ENCODE measurements around the gene LIN28A.

The LIN28A gene

GRCh38 chr1:26388791-26389445 is 21.7 kb upstream of the LIN28A start:
- no peak for DNase-seq

- DNase-seq: no peak
These were observed 20.9 kb upstream of the LIN28A start for GRCh38 chr1:26389604-26390247.

DNA sequence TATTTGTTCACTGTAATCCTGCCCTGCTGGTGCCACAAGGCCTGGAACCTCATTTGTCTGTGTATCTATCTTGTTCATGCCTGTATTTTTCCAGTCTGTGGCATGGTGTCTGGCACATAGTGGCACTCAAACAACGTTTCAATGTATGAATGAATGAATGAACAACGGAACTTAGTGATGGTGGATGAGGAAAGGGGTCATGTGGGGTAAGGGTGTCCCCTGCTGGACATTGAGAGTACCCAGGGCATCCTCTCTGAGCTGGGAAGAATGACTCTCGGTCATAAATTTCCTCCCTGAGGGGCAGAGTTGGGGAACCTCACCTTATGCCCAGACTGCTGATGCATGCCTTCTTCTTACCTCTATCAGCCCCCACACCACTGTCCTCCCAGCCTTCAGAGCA is 19.2 kb upstream of the LIN28A start:
- DNase-seq: no peak

DNA sequence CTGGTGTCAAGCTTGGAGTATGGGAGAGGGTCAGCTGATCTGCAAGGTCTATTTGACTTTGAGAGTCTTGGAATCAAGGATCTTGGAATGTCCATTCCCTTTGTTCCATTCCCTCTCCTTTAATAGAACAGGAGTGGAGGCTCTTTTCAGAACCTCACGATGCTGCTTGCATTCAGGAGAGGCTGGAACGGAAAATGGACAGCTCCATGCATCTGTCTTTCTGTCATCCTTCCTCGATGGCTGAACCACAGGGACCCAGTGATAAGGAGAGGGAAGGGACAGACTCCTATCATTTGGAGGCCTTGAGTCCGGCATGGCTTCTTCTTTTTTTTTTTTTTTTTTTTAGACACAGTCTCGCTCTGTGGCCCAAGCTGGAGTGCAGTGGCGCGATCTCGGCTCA is 14.9 kb upstream of the LIN28A start:
- no peak for DNase-seq

- DNase-seq: no peak
These were observed 11.6 kb upstream of the LIN28A start for GRCh38 chr1:26399034-26399433.

GRCh38 chr1:26401891-26402290 is 8.7 kb upstream of the LIN28A start:
- DNase-seq: no peak

- DNase-seq: no peak
These were observed 7.0 kb upstream of the LIN28A start for GRCh38 chr1:26403656-26404055.

- no peak for DNase-seq
These were observed 6.0 kb upstream of the LIN28A start for GRCh38 chr1:26404641-26405040.

- DNase-seq: no peak
These were observed 5.2 kb upstream of the LIN28A start for GRCh38 chr1:26405281-26405915.

DNA sequence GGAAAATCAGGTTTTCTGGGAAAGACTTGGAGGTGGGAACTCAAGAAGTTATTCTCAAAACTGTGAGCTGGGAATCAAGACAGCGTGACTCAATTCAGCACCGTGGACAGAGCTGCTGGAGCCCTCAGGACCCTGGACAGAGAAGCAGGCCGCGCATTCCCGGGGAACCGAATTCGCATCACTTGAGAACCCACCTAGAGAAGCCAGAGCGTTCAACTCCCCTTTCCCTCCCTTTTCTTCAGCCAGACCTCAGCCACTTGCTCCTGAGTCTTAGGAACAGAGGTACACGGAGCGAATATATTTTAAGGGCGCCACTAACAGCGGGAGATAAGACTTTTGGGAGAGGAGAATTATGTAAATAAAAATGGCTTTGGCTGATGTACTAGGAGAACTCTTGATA is 2.0 kb upstream of the LIN28A start:
- no peak for DNase-seq

- DNase-seq: no peak
These were observed 1.3 kb upstream of the LIN28A start for GRCh38 chr1:26409191-26409807.

DNA sequence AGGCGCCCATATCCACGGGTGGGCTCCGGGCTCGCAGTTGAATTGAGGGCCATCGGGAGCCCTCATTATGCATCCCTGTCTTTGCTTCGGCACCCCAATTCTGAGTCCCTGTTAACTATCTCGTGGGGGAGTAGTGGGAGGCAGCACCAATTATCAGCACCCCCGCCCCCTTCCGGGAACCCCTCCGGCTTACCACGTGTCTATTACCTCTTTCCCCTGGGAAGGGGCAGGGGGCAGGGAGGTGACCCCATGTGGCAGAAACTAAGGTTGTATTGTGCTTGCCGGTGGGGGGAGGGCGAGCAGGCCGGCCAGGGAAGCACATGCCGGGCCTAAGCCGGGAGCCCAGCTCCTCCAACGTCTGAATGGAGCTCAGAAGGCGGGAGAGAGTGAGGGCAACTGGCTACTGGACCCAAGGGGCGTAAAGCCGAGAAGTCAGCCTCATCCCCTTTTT is 1.0 kb downstream of the LIN28A start:
- DNase-seq: no peak

DNA sequence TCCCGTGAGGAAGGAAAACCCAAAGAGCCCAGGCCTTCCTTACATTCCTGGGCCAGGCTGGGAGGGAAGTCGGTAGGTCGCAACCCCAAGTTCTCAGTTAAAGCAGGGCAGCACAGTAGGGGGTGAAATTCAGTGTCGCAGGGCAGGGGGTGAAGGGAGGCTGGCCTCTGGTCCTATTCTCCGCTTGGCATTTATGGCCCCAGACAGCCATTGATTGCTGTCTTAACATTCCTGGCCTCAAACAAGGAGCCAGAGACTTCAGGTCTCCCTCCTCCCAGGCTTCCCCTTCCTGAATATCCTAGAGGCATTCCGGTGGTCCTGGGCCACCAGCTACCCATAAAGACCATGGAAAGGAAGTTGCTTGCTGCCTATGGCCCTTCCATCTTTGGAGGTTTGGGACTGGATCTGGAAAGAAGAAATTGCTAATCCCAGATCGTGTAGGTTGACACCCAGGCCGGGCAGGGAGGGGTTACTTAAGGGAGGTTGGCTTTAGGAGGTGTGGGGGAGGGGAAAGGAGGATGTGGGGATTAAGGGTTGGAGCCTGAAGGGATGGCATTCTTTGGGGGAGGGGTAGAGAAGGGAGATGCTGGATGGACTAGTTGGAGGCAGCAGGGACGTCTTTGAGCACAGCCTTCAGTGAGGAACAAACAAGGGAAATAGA is 1.7 kb downstream of the LIN28A start:
- no peak for DNase-seq

- no peak for DNase-seq
These were observed 2.4 kb downstream of the LIN28A start for GRCh38 chr1:26413031-26413430.

DNA sequence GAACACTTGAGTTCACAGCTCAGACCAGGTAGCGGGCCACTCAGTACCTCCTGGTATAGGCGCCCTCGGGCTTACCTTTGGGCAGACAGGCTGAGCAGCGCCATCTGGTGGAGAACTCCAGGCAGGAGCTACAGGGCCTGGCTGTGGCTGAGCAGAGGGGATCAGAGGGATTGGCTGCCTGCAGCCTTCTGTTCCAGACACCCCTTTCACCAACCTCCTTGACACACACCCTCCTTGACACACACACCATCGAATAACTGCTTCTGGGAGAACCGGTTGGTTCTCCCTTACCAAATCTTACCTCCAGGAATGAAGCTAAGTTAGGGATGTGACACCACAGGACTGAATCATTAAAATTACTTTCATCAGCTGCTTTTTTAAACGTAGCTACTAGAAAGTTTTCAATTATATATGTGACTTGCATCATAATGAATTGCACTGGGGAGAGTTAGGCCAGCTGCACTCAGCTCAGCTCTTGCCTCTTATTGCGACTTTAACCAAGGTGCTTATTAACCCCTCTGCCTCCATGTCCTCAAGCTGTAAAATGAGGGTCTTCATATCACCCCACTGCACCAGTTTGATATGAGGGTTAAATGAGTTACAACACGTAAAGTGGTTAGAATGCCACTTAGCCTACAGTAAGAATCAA is 6.6 kb downstream of the LIN28A start:
- DNase-seq: no peak

- DNase-seq: no peak
These were observed 8.3 kb downstream of the LIN28A start for GRCh38 chr1:26418865-26419349.

GRCh38 chr1:26419494-26419893 is 8.9 kb downstream of the LIN28A start:
- DNase-seq: no peak

- no peak for DNase-seq
These were observed 19.1 kb downstream of the LIN28A start for GRCh38 chr1:26429721-26430120.

DNA sequence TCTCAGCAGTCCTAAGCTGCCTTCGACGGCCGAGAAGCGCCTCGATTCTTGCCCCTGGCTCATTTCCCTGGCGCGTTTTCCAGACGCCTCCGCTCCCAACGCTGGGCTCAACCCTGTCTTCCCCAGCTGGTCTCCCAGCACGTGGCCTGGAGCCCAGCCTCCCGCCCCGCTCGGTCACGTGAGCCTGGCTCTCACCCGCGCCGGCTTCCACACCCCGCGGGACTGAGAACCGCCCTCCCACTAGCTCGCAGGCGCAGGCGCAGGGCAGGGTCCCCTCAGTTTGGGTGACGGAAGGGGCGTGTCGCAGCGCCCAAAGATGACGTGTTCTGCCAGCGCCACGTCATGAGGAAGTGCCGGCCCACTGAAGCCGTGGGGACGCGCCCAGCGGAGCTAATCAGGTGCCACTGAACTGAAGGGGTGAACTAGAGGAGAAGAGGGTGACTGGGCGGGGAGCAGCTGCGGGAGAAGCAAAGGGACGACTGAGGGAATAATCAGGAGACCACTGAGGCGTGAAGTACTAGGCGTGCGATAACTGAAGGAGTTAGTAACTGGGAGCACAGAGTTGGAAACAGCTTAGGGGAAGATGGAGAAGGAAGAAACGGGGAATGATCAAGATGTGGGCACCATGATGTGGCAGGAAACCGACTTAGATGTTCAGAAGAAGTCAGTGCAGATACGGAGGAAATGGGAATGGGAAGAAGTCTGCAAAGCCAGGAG is 21.5 kb downstream of the LIN28A start, which contains the start of gene DHDDS:
Gene DHDDS, plus strand, starts transcription at position 343 of the 717 bp plus-strand sequence. CDS start 625 bp downstream, outside the sequence.
- peak; percentile 91 for DNase-seq

DNA sequence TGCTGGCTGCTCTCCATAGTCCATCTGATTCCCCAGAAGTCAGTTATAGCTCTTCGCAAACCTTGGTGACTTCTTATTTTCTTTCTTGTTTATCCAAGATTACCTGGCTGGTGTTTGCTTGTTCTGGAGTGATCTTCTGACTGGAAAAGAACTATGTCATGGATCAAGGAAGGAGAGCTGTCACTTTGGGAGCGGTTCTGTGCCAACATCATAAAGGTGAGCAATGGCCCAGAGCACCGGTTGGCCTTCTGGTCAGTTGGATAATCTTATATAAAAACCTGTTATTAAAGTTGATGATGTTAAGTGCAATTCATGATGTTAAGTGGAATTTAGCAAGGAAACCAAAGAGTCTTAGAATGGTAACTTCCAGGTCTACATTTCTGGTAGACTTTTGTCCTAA is 22.2 kb downstream of the LIN28A start:
- DNase-seq: no peak

DNA sequence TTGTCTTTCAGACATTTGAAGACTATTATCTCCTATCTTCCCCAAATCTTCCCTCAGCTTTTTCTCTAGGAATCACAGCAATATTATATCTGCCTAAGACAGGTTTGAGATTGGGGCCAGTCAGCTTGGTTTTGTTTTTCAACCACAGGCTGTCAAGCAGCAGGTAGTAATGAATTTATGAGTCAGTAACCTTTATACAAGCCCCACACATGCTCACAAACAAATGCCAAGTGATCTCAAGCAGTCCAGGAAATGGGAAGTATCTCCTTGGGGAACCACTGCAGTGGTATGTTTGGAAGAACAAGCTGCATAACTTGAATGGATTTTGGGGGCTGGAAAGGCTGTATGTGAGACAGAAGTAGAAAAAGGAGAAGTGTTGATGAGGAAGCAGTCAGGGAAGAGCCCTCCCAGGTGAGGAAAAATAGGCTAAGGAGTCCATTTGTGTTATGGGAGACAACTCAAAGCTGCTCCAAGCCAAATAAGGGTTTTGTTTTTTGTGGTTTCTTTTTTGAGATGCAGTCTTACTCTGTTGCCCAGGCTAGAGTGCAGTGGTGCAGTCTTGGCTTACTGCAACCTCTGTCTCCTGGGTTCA is 23.6 kb downstream of the LIN28A start:
- no peak for DNase-seq
